Breast epithelium (tissue), 3 donors: ENCODE results near the gene BIRC6.

ENCODE experiments used
- CTCF ChIP-seq, 3 donors: fragments of 450-650 bp; IDR thresholded peaks; one replicate each; pipeline ENCODE4 v1.5.1; 2016 to 2017; ENCODE audit warnings: antibody characterized with exemption in 3 of 3, mild to moderate bottlenecking in 3 of 3, moderate library complexity in 3 of 3
- POLR2A ChIP-seq: fragments of 450-650 bp; IDR thresholded peaks from one replicate; pipeline ENCODE4 v1.6.1; 2016; ENCODE audit warnings: antibody characterized with exemption, mild to moderate bottlenecking, moderate library complexity
- POLR2AphosphoS5 ChIP-seq, 3 donors: sonication (generic); formaldehyde crosslinking; IDR thresholded peaks; one replicate each; pipeline ENCODE4 v1.6.1; 2017; ENCODE audit warnings: antibody characterized with exemption in 3 of 3

GRCh38 chr2:32591669-32592463, 235.0 kb downstream of the BIRC6 start:
- TF ChIP-seq CTCF (IDR thresholded peaks at IDR 0.05), result no peak
- no peak for TF ChIP-seq POLR2A
- TF ChIP-seq POLR2AphosphoS5 (IDR thresholded peaks at IDR 0.05), result no peak
